NCI-H748 (cell line): ENCODE results near the gene ZNF518B.
"Not testable (repeated sequence)": the region's sequence is repeated elsewhere in the genome, so short reads cannot be mapped to it uniquely, and the experiment has no call there.

ENCODE experiments used
- DNase-seq: peaks from one replicate; lab custom pipeline; 2025; ENCODE audit not compliant: unreplicated experiment; lab: John Stamatoyannopoulos, UW

Gene ZNF518B

GRCh38 chr4:10459305-10459704 is 2.1 kb upstream of the ZNF518B start:
- DNase-seq = no peak

DNA sequence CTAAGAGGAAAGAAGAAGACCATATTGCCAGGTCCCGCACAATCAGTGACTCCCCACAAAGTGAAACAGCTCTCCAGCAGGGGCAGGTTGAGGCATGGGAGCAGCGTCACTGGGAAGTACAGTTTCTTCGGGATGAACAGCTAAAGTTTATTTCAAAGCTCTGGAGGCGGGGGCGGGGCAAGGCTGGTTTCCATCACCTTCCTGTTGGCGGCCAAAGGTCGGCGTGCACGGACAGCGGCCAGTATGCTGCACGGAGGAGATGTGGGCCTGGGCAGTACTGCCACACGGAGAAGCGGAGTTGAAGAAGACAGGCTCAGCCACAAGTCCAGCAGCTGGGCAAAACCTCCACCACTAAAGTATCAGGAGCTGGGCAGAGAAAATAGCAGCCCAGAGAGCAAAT is 951 bp upstream of the ZNF518B start:
- DNase-seq = no peak

DNA sequence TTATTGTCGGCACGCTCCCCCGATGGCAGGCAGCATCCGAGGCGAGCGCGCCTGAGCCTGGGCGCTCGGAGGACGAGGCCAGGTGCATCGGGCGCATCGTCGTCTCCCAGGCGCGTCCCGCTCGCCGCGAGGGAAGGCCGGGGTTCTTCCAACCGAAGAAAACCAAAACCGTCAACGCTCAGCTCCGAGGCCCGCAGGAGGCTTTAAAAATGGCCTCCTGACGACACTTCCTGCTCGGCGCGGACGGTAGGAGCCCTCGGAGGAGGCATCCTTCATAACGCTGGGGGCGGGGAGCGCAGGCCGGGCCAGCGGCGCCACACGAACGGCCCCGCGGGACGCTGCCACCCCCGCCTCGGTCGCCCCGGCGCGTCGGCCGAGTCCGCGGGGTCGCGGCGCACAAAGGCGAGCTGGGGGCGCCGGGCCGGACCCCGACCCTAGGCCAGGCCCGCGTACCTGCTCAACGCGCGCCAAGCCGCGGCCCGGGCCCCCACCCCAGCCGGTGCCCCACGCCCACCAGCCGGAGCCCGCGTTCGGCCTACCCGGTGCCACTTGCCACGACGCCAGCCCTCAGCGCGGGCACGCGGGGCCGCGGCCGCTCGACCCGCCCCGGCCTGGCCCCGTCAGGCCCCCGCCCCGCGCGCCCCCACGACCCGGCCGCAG is 501 bp downstream of the ZNF518B start:
- peak; percentile 67 for DNase-seq

GRCh38 chr4:10456260-10456594 is 999 bp downstream of the ZNF518B start:
- no peak for DNase-seq

DNA sequence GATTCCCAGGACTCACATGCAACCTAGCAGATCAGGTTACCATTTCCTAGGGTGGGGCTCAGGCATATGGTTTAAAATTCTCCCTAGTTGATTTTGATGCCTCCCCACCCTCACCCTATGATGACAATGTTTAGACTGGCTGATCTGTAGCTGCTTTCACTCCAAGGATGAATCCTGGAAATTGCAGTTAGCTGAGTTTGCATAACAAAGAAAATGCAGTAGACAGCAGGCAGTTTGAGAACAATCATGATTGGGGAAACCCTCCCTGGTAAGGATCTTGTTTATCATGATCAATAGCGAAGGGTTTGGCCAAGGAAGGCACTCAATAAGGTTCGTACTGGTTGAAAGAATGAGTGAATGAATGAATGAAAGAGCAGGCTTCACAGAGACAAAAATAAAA is 2.1 kb downstream of the ZNF518B start:
- peak; percentile 31 for DNase-seq

DNA sequence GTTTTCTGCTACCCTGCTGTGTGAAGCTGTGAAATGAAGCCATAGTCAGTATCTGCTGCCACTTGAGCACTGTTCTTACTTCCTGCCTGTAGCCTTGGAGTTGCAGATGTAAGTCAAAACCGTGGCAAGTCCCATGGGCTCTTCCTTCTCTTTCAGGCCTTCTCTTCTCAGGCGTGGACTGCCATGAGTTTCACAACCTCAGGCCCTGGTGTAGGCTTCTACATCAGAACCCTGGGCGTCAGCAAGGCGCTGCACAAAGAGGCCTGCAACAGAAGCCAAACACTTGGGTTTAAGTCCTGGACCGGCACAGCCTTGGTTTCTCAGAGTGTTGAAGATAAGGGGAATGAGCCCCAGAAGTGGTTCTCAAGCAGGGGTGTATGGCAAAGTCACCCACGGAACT is 2.5 kb downstream of the ZNF518B start:
- DNase-seq = no peak

- no peak for DNase-seq
Observed at GRCh38 chr4:10454121-10454520, 3.1 kb downstream of the ZNF518B start.

DNA sequence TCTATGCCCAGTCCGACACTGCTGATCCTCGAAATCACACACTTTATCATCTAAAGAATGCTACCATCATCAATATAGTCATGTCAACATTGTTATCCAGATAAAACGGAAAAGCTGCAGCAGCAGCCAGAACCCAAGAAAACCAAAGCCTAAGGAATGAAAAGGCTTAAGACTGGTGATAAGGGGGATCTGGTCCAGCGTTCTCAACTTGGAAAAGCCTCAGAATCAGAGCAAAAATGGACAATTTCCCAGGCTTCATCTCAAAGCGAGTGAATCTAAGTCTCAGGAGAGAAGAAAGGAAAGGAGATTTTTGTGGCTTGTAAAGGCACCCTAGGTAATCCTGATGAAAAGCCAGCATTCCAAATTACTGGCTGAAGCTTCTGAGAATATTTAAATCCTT is 8.2 kb downstream of the ZNF518B start:
- DNase-seq = no peak

- DNase-seq = no peak
Observed at GRCh38 chr4:10442976-10443375, 14.2 kb downstream of the ZNF518B start.

DNA sequence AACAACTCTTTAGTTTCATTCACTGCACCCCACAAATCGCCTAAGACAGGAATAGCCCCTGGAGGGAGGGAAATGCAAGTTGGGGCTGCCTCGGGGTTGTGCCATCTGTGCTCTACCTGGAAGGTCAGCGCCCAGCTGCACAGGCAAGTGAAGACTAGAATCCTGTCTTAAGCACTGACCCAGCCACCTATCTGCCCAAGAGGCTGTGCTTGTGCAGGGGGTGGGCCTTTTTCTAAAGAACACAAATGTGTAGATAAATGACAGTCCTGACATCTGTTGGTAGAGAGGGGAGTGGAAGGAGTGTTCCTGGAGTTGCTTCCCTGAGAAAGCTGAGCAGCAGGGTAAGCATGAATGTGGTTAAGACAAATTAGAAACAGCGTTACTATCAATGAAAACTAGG is 15.7 kb downstream of the ZNF518B start:
- DNase-seq = peak; percentile 14

DNA sequence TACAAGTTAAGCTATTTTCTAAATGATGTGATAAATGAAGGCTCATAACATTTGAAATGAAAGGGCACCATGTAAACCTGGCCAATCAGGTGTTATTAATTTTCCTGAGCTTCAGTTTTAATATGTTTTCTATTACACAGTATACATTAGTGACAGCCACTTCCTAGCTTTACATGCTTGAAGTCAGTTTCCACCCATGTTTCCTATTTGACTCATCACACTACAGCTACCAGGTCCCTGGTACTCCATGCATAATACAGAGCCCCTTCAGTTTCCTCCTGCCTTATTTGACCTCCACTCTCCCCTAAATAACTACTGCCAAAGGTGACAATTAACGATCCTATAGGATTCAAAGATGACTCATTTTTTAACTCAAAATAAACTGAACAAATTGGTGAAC is 18.3 kb downstream of the ZNF518B start:
- DNase-seq = no peak

DNA sequence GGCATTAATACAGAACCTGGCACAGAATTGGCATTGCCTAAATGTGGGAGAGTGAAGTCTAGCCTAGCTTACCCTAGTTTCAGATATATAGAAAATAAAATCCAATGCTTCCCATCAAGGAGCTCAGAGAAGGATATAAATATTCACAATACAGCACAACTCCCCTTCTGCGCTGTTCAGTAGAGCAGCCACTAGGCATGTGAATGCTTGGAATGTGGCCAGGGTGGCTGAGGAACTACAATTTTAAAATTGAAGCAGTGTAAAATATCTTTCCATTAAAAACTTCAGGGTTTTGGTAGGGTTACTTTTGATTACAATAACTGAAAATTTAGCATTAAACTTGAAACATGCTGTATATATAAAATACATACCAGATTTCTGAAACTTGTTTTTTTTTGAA is 19.5 kb downstream of the ZNF518B start:
- no peak for DNase-seq

GRCh38 chr4:10427680-10428079 is 29.5 kb downstream of the ZNF518B start:
- not testable (repeated sequence) for DNase-seq

- peak; percentile 74 for DNase-seq
Observed at GRCh38 chr4:10421344-10422055, 35.7 kb downstream of the ZNF518B start.

DNA sequence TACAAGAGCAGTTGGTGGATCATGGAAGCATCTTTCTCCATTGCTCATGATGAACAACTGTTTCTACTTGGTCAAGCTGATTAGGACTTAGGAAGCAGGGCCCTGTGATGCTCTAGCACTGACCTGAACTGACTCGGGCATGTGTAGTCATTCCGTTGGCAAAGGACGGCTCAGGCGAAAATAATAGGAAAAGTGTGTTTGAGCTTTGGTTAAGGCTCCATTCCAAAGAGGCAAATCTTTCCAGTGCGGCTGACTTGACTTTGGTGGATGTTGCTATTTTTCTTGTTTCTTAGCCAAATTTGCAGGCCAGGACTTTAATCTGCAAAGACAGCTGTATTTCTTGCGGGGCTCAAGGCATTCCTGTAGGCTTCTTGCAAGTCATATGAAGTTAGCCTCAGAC is 39.5 kb downstream of the ZNF518B start:
- no peak for DNase-seq

DNA sequence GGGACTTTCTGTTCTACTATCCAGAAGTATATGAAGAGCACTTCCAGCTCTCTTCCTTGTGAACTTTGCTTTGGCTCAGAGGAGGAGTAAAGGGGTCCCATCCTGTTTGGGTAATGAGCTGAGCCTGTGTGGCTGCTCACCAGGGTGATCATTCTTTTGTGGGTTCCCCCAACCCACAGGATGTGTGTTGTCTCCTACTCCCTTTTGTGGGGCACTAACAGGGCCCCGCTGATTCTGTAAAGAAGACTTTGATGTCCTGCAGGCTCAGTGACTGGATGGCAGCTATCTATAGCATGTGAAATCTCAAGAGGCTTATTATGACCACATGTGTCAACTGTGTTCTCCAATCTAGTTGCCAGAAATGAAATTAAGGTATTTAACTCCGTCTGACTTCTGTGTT is 40.8 kb downstream of the ZNF518B start:
- DNase-seq = no peak

GRCh38 chr4:10413177-10413576 is 44.0 kb downstream of the ZNF518B start:
- DNase-seq = no peak

DNA sequence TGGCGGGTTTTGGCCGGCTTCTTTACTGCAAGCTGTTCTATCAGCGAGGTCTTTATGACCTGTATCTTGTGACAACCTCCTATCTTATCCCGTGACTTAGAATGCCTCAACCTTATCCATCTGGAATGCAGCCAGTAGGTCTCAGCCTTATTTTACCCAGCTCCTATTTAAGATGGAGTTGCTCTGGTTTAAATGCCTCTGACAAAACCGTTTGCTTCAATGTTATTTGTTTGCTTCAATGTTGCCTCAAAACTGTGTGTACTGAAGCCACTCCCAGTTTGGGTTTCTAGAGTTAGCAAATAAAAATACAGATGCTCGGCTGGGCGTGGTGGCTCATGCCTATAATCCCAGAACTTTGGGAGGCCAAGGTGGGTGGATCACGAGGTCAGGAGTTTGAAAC is 51.6 kb downstream of the ZNF518B start:
- DNase-seq = peak; percentile 44

GRCh38 chr4:10403633-10404445 is 53.4 kb downstream of the ZNF518B start:
- peak; percentile 58 for DNase-seq

DNA sequence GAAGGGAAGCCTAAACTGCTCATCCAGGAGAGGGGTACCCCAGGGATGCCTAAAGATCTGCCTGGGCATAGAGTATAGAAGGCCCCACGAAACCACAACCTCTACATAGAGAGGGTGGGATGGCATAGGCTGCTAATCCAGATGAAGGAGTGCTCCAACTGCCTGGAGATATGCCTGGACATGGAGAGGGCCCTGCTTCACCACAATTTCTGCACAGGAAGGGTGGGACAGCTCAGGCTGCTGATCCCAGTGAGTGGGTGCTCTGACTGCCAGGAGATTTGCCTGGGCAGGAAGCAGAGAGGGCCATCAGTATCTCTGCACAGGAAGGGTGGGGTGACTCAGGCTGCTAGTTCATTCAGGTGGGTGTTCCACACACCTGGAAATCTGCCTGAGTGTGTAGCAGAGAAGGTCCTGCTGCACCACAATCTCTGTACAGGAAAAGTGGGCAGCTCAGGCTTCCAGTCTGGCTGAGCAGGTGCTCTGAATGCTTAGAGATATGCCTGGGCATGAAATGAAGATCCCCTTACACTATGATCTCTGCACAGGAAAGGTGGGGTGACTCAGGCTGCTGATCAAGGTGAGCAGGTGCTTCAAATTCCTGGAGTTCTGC is 61.1 kb downstream of the ZNF518B start:
- no peak for DNase-seq
